Astrocyte (in vitro differentiated cells and primary cell): ENCODE measurements around the gene CXorf66. TPM values are rescaled to one million over a fixed set of nuclear protein-coding genes. Genes with fewer than 3 reads are reported as not detected.
A peak's percentile ranks its signal among the peaks of the same experiment; 100 is the strongest.

ENCODE experiments used
- DNase-seq: peaks from one replicate; pipeline ENCODE4 v3.0.0-alpha.2; 2010; ENCODE audit warnings: low read depth
- FAIRE-seq: peaks from 2 replicates; lab custom pipeline; 2011; peaks lifted over from hg19 to GRCh38; lab: Jason Lieb, UNC
- H2AFZ ChIP-seq: 2 replicates; pipeline ENCODE4 v1.6.0; 2012; ENCODE audit warnings: low read depth, low read length, inconsistent platforms
- H3K27ac ChIP-seq: 2 replicates; pipeline ENCODE4 v1.5.1; 2011; ENCODE audit warnings: low read depth, low read length, inconsistent platforms
- H3K27me3 ChIP-seq: 2 replicates; pipeline ENCODE4 v1.6.0; 2011; ENCODE audit warnings: low read length, inconsistent platforms; ENCODE audit not compliant: insufficient read depth
- H3K36me3 ChIP-seq: 2 replicates; pipeline ENCODE4 v1.5.1; 2011; ENCODE audit warnings: low read length, inconsistent platforms; ENCODE audit not compliant: insufficient read depth
- H3K4me1 ChIP-seq: 2 replicates; pipeline ENCODE4 v1.5.1; 2011; ENCODE audit warnings: low read length, inconsistent platforms; ENCODE audit not compliant: insufficient read depth
- H3K4me2 ChIP-seq: 2 replicates; pipeline ENCODE4 v1.6.0; 2012; ENCODE audit warnings: low read length, inconsistent platforms
- H3K4me3 ChIP-seq: 2 replicates; pipeline ENCODE4 v1.5.1; 2011; ENCODE audit warnings: low read depth, mild to moderate bottlenecking, low read length, inconsistent platforms; ENCODE audit not compliant: insufficient read depth
- H3K79me2 ChIP-seq: 2 replicates; pipeline ENCODE4 v1.6.0; 2012; ENCODE audit warnings: mild to moderate bottlenecking, low read length, inconsistent platforms; ENCODE audit not compliant: insufficient read depth
- H3K9ac ChIP-seq: 2 replicates; pipeline ENCODE4 v1.6.0; 2012; ENCODE audit warnings: mild to moderate bottlenecking, low read length, inconsistent platforms
- H3K9me3 ChIP-seq: 2 replicates; pipeline ENCODE4 v1.5.1; 2012; ENCODE audit warnings: low read depth, mild to moderate bottlenecking, low read length, inconsistent platforms; ENCODE audit not compliant: insufficient read depth
- H4K20me1 ChIP-seq: 2 replicates; pipeline ENCODE4 v1.6.0; 2012; ENCODE audit warnings: low read length, inconsistent platforms; ENCODE audit not compliant: insufficient read depth
- H3K27ac Mint-ChIP-seq: one replicate; pipeline ENCODE4 v1.8.0; 2021; ENCODE audit warnings: mild to moderate bottlenecking, mixed read lengths; ENCODE audit not compliant: unreplicated experiment
- H3K27me3 Mint-ChIP-seq: one replicate; pipeline ENCODE4 v1.8.0; 2021; ENCODE audit warnings: low read depth, mixed read lengths; ENCODE audit not compliant: unreplicated experiment
- H3K36me3 Mint-ChIP-seq: one replicate; pipeline ENCODE4 v1.8.0; 2021; ENCODE audit warnings: low read depth, mixed read lengths; ENCODE audit not compliant: unreplicated experiment
- H3K4me1 Mint-ChIP-seq: one replicate; pipeline ENCODE4 v1.8.0; 2021; ENCODE audit warnings: low read depth, mixed read lengths; ENCODE audit not compliant: unreplicated experiment
- H3K4me3 Mint-ChIP-seq: one replicate; pipeline ENCODE4 v1.8.0; 2021; ENCODE audit warnings: mild to moderate bottlenecking, moderate library complexity, mixed read lengths; ENCODE audit not compliant: unreplicated experiment
- H3K9me3 Mint-ChIP-seq: one replicate; pipeline ENCODE4 v1.8.0; 2021; ENCODE audit warnings: mild to moderate bottlenecking, mixed read lengths; ENCODE audit not compliant: unreplicated experiment
- CTCF ChIP-seq: IDR thresholded peaks from 2 replicates; pipeline ENCODE4 v1.5.1; 2011; ENCODE audit warnings: low read depth, mild to moderate bottlenecking, inconsistent platforms, low read length, moderate library complexity; ENCODE audit not compliant: insufficient read depth
- EZH2 ChIP-seq: IDR thresholded peaks from 2 replicates; pipeline ENCODE4 v1.6.1; 2012; ENCODE audit warnings: mild to moderate bottlenecking, low read length, inconsistent platforms; ENCODE audit not compliant: insufficient read depth
- total RNA-seq: library from RNA; stranded (reverse); gene quantifications from 2 replicates; pipeline ENCODE4 v1.2.1, GENCODE V29; 2021

The CXorf66 gene
- total RNA-seq, 1 donor from 2014 or later: not detected

GRCh38 chrX:139931646-139932072 is 33.7 kb downstream of the CXorf66 start:
- Histone ChIP-seq H3K27me3 (no peaks in the 10 kb centered on the region), H3K9me3 (no peaks in the 10 kb centered on the region), H3K4me2 (peak overlapping the region; percentile 94), H3K4me3 (peak overlapping the region; percentile 72), H3K27ac (peak overlapping the region; percentile 75), H3K36me3 (no peaks in the 10 kb centered on the region), H3K4me1 (peaks cover 8% of the 10 kb centered on the region), H2AFZ (no peak overlapping the region), H4K20me1 (peaks cover 27% of the 10 kb centered on the region), H3K9ac (peak overlapping the region; percentile 88), H3K79me2 (peaks cover 50% of the 10 kb centered on the region)
- Mint-ChIP-seq H3K9me3 (no peaks in the 10 kb centered on the region), H3K36me3 (no peaks in the 10 kb centered on the region), H3K4me3 (peak overlapping the region; percentile 85), H3K27me3 (no peaks in the 10 kb centered on the region), H3K4me1 (peaks cover 4% of the 10 kb centered on the region), H3K27ac (no peak overlapping the region)
- DNase-seq (no peak), FAIRE-seq (no peak)
- TF ChIP-seq EZH2: no peak
- TF ChIP-seq CTCF: no peak

GRCh38 chrX:139930916-139931645 is 34.2 kb downstream of the CXorf66 start:
- Histone ChIP-seq H3K9ac (peak overlapping the region; percentile 88), H3K4me2 (peak overlapping the region; percentile 94), H3K79me2 (peaks cover 55% of the 10 kb centered on the region), H3K4me1 (peaks cover 8% of the 10 kb centered on the region), H3K27ac (peak overlapping the region; percentile 75), H3K27me3 (no peaks in the 10 kb centered on the region), H3K4me3 (peak overlapping the region; percentile 72), H4K20me1 (peaks cover 33% of the 10 kb centered on the region), H3K9me3 (no peaks in the 10 kb centered on the region), H3K36me3 (no peaks in the 10 kb centered on the region), H2AFZ (no peak overlapping the region)
- Mint-ChIP-seq H3K4me3 (peak overlapping the region; percentile 85), H3K4me1 (peaks cover 4% of the 10 kb centered on the region), H3K36me3 (no peaks in the 10 kb centered on the region), H3K9me3 (no peaks in the 10 kb centered on the region), H3K27ac (no peak overlapping the region), H3K27me3 (no peaks in the 10 kb centered on the region)
- no peak for TF ChIP-seq EZH2
- TF ChIP-seq CTCF: no peak
- DNase-seq (no peak), FAIRE-seq (peak; percentile 69)

- no peak overlapping the region for H3K27ac Mint-ChIP-seq
- peak overlapping the region; percentile 85 for H3K4me3 Mint-ChIP-seq
- Histone ChIP-seq H3K9ac (peak overlapping the region; percentile 88), H3K4me3 (peak overlapping the region; percentile 72), H3K4me2 (peak overlapping the region; percentile 94), H3K36me3 (no peaks in the 10 kb centered on the region), H3K4me1 (peaks cover 8% of the 10 kb centered on the region), H3K79me2 (peaks cover 62% of the 10 kb centered on the region), H2AFZ (no peak overlapping the region), H3K9me3 (no peaks in the 10 kb centered on the region), H3K27me3 (no peaks in the 10 kb centered on the region), H3K27ac (no peak overlapping the region), H4K20me1 (peaks cover 40% of the 10 kb centered on the region)
- peaks cover 4% of the 10 kb centered on the region for H3K4me1 Mint-ChIP-seq
- FAIRE-seq: peak; percentile 54
- H3K9me3 Mint-ChIP-seq: no peaks in the 10 kb centered on the region
- no peaks in the 10 kb centered on the region for H3K27me3 Mint-ChIP-seq
- TF ChIP-seq EZH2 (no peak), CTCF (no peak)
- no peak for DNase-seq
- no peaks in the 10 kb centered on the region for H3K36me3 Mint-ChIP-seq
These were observed 34.9 kb downstream of the CXorf66 start for GRCh38 chrX:139930401-139930800.
